Body of pancreas (tissue), 4 donors: ENCODE results near the gene CLDN2.

Experiments
- POLR2A ChIP-seq, 3 donors: fragments of 450-650 bp; IDR thresholded peaks; one replicate each; pipeline ENCODE4 v1.6.1; 2016; ENCODE audit warnings: antibody characterized with exemption in 3 of 3, mild to moderate bottlenecking in 2 of 3
- TF ChIP-seq, protein P1 (sequence below), 7 experiments: fragments of 450-650 bp in 4 of 7; fragments of 200-600 bp in 3 of 7; sonication (generic) in 3 of 7; IDR thresholded peaks; one replicate each; pipeline ENCODE4 v1.5.1; 2016 to 2019; ENCODE audit warnings: antibody characterized with exemption in 7 of 7

DNA sequence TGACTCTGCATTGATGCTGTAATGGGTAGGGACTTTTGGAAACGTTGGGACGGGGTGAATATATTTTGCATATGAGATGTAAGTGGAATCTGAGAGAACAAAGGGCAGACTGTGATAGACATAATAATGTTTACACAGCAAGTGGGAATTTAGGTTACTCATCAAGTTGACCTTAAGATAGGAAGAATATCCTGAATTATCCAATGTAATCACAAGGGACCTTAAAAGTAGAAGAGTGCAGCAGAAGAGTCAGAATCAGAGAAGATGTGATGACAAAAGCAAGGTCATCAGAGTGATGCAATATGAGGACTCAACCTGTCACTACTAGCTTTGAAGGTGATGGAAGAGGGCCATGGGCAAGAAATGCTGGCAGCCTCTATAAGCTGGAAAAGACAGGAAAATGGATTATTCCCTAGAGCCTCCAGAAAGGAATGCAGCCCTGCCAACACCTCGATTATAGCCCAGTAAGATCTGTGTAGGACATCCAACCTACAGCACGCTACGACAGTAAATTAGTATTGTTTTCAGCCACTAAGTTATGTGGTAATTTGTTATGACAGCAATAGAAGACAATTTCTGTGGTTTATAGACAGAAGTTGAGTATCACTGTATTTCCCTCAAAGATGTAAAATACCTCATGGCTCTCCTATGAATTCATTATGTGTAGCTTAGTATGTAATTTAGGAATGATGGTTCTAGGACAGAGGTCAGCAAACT, 53.4 kb downstream of the CLDN2 start:
- TF ChIP-seq, protein P1, sequence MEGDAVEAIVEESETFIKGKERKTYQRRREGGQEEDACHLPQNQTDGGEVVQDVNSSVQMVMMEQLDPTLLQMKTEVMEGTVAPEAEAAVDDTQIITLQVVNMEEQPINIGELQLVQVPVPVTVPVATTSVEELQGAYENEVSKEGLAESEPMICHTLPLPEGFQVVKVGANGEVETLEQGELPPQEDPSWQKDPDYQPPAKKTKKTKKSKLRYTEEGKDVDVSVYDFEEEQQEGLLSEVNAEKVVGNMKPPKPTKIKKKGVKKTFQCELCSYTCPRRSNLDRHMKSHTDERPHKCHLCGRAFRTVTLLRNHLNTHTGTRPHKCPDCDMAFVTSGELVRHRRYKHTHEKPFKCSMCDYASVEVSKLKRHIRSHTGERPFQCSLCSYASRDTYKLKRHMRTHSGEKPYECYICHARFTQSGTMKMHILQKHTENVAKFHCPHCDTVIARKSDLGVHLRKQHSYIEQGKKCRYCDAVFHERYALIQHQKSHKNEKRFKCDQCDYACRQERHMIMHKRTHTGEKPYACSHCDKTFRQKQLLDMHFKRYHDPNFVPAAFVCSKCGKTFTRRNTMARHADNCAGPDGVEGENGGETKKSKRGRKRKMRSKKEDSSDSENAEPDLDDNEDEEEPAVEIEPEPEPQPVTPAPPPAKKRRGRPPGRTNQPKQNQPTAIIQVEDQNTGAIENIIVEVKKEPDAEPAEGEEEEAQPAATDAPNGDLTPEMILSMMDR (IDR thresholded peaks at IDR 0.05) = no peak
- TF ChIP-seq POLR2A (IDR thresholded peaks at IDR 0.05) = no peak
